SK-N-SH treated with all-trans-retinoic acid at 6 μM for 48 hours (cell line): ENCODE results near the gene KANK2.
A peak's percentile ranks its signal among the peaks of the same experiment; 100 is the strongest.

Experiments used
- ATAC-seq: fragments of 200-7000 bp; cut with Tn5 transposase; 3 replicates; pipeline ENCODE4 v1.9.1; 2020; ENCODE audit warnings: mild to moderate bottlenecking, moderate library complexity
- ARNTL ChIP-seq: fragments of 450-650 bp; formaldehyde crosslinking; IDR thresholded peaks from 2 replicates; pipeline ENCODE4 v1.5.0; 2020; ENCODE audit warnings: low read depth, mild to moderate bottlenecking, moderate library complexity, borderline replicate concordance
- CSDC2 ChIP-seq: fragments of 250-450 bp; sonication (Bioruptor Pico); IDR thresholded peaks from 2 replicates; pipeline ENCODE4 v1.5.0; 2020; ENCODE audit warnings: mild to moderate bottlenecking, moderate library complexity
- GLIS3 ChIP-seq: fragments of 250-450 bp; sonication (Bioruptor Pico); IDR thresholded peaks from 2 replicates; pipeline ENCODE4 v1.5.0; 2020; ENCODE audit warnings: mild to moderate bottlenecking, moderate library complexity
- ISL1 ChIP-seq: fragments of 250-450 bp; sonication (Bioruptor Pico); IDR thresholded peaks from 2 replicates; pipeline ENCODE4 v2.1.2; 2022; ENCODE audit warnings: mild to moderate bottlenecking, moderate library complexity
- PPARA ChIP-seq: fragments of 250-450 bp; sonication (Bioruptor Pico); IDR thresholded peaks from 2 replicates; pipeline ENCODE4 v1.5.0; 2020; ENCODE audit warnings: mild to moderate bottlenecking, borderline replicate concordance
- RARB ChIP-seq: fragments of 250-450 bp; sonication (Bioruptor Pico); IDR thresholded peaks from 2 replicates; pipeline ENCODE4 v1.8.0; 2021; ENCODE audit warnings: mild to moderate bottlenecking, moderate library complexity
- SNAI2 ChIP-seq: fragments of 250-450 bp; sonication (Bioruptor Pico); IDR thresholded peaks from 2 replicates; pipeline ENCODE4 v1.5.0; 2020; ENCODE audit warnings: mild to moderate bottlenecking, moderate library complexity
- TCF4 ChIP-seq: fragments of 250-450 bp; sonication (Bioruptor Pico); IDR thresholded peaks from 2 replicates; pipeline ENCODE4 v1.8.0; 2021; ENCODE audit warnings: mild to moderate bottlenecking, moderate library complexity, borderline replicate concordance
- TOX ChIP-seq: fragments of 250-450 bp; sonication (Bioruptor Pico); IDR thresholded peaks from 2 replicates; pipeline ENCODE4 v1.8.0; 2021; ENCODE audit warnings: mild to moderate bottlenecking, moderate library complexity, borderline replicate concordance
- ZC3H10 ChIP-seq: fragments of 250-450 bp; sonication (Bioruptor Pico); IDR thresholded peaks from 2 replicates; pipeline ENCODE4 v1.5.1; 2021; ENCODE audit warnings: mild to moderate bottlenecking, moderate library complexity
- ZFP30 ChIP-seq: fragments of 450-650 bp; formaldehyde crosslinking; IDR thresholded peaks from 2 replicates; pipeline ENCODE4 v1.5.0; 2022; ENCODE audit warnings: mild to moderate bottlenecking, moderate library complexity
- ZNF565 ChIP-seq: fragments of 450-650 bp; formaldehyde crosslinking; conservative IDR thresholded peaks from 2 replicates; pipeline ENCODE4 v1.5.0; 2020; ENCODE audit warnings: low read depth, mild to moderate bottlenecking, moderate library complexity
- ZNF70 ChIP-seq: fragments of 450-650 bp; formaldehyde crosslinking; IDR thresholded peaks from 2 replicates; pipeline ENCODE4 v1.5.0; 2020; ENCODE audit warnings: mild to moderate bottlenecking, moderate library complexity
- ZNF8 ChIP-seq: fragments of 450-650 bp; formaldehyde crosslinking; IDR thresholded peaks from 2 replicates; pipeline ENCODE4 v1.5.0; 2020; ENCODE audit warnings: mild to moderate bottlenecking, moderate library complexity
- TF ChIP-seq, protein P1 (sequence below): fragments of 250-450 bp; sonication (Bioruptor Pico); IDR thresholded peaks from 2 replicates; pipeline ENCODE4 v1.5.1; 2020; ENCODE audit warnings: low read depth, mild to moderate bottlenecking, moderate library complexity
- TF ChIP-seq, protein P2 (sequence below): fragments of 250-450 bp; sonication (Bioruptor Pico); IDR thresholded peaks from 2 replicates; pipeline ENCODE4 v1.5.1; 2021; ENCODE audit warnings: mild to moderate bottlenecking, moderate library complexity
- TF ChIP-seq, protein P3 (sequence below): fragments of 250-450 bp; sonication (Bioruptor Pico); IDR thresholded peaks from 2 replicates; pipeline ENCODE4 v1.8.0; 2020; ENCODE audit warnings: mild to moderate bottlenecking, moderate library complexity, borderline replicate concordance
- TF ChIP-seq, protein P4 (sequence below): fragments of 250-450 bp; sonication (Bioruptor Pico); IDR thresholded peaks from 2 replicates; pipeline ENCODE4 v1.5.0; 2020; ENCODE audit warnings: mild to moderate bottlenecking, moderate library complexity
- TF ChIP-seq, protein P5 (sequence below): fragments of 250-450 bp; sonication (Bioruptor Pico); IDR thresholded peaks from 2 replicates; pipeline ENCODE4 v1.8.0; 2021; ENCODE audit warnings: low read depth, mild to moderate bottlenecking, moderate library complexity, borderline replicate concordance

KANK2 gene

DNA sequence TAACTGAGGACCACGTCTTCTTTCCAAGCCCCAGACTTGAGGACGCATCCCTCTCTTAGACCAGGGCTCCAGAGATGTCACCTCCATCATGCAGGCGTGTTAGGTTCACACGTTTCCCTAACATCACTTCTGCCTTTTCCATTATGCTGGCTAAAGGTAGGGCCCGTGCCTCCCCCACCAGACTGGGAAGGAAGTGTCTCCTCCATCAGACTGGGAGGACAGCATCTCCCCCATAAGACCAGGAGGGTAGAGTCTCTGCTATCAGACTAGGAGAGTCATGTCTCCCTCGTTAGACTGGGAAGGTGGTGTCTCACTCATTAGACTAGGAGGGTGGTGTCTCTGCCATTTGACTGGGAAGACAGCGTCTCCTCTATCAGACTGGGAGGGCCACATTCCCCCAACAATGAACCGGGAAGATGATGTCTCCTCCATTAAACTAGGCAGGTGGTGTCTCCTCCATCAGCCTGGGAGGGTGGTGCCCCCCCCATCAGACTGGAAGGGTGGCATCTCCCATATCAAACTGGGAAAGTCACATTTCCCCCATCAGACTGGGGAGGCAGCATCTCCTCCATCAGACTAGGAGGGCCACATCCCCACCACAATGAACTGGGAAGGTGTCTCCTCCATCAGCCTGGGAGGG is 23.7 kb downstream of the KANK2 start (continued):
- TF ChIP-seq, protein P1, sequence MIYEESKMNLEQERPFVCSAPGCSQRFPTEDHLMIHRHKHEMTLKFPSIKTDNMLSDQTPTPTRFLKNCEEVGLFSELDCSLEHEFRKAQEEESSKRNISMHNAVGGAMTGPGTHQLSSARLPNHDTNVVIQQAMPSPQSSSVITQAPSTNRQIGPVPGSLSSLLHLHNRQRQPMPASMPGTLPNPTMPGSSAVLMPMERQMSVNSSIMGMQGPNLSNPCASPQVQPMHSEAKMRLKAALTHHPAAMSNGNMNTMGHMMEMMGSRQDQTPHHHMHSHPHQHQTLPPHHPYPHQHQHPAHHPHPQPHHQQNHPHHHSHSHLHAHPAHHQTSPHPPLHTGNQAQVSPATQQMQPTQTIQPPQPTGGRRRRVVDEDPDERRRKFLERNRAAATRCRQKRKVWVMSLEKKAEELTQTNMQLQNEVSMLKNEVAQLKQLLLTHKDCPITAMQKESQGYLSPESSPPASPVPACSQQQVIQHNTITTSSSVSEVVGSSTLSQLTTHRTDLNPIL (CRISPR knock-in tag): no peak
- TF ChIP-seq ZC3H10 (CRISPR knock-in tag): no peak
- TF ChIP-seq, all 23 proteins: peak for 0

DNA sequence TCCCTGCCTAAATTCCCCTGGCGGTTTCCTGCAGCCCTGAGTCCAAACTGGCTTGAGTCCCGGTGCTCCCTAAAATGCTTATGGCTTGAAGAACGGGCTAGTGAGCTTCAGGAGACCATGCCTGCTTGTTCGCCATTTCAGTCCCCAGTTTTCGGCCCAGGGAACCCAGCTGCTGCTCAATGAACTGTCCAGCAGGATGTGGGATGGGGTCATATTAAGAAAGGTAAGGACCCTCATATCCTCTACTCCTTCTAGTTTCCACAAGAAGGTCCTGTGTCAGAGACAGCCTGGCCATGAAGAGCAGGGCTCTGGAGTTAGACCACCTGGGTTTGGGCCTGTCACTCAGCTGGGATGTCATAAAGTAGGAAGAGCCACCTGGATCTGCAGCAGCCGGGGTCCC is 24.8 kb downstream of the KANK2 start:
- no peak for ATAC-seq
- TF ChIP-seq, protein P2, sequence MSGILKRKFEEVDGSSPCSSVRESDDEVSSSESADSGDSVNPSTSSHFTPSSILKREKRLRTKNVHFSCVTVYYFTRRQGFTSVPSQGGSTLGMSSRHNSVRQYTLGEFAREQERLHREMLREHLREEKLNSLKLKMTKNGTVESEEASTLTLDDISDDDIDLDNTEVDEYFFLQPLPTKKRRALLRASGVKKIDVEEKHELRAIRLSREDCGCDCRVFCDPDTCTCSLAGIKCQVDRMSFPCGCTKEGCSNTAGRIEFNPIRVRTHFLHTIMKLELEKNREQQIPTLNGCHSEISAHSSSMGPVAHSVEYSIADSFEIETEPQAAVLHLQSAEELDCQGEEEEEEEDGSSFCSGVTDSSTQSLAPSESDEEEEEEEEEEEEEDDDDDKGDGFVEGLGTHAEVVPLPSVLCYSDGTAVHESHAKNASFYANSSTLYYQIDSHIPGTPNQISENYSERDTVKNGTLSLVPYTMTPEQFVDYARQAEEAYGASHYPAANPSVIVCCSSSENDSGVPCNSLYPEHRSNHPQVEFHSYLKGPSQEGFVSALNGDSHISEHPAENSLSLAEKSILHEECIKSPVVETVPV: no peak
- no peak for TF ChIP-seq PPARA (CRISPR knock-in tag)
- no peak for TF ChIP-seq TCF4 (CRISPR knock-in tag)
- peak; percentile 93 for TF ChIP-seq ZNF70 (CRISPR knock-in tag)
- no peak for TF ChIP-seq TOX (CRISPR knock-in tag)
- TF ChIP-seq SNAI2 (CRISPR knock-in tag): no peak
- TF ChIP-seq, protein P3, sequence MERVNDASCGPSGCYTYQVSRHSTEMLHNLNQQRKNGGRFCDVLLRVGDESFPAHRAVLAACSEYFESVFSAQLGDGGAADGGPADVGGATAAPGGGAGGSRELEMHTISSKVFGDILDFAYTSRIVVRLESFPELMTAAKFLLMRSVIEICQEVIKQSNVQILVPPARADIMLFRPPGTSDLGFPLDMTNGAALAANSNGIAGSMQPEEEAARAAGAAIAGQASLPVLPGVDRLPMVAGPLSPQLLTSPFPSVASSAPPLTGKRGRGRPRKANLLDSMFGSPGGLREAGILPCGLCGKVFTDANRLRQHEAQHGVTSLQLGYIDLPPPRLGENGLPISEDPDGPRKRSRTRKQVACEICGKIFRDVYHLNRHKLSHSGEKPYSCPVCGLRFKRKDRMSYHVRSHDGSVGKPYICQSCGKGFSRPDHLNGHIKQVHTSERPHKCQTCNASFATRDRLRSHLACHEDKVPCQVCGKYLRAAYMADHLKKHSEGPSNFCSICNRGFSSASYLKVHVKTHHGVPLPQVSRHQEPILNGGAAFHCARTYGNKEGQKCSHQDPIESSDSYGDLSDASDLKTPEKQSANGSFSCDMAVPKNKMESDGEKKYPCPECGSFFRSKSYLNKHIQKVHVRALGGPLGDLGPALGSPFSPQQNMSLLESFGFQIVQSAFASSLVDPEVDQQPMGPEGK (CRISPR knock-in tag): no peak
- no peak for TF ChIP-seq CSDC2

DNA sequence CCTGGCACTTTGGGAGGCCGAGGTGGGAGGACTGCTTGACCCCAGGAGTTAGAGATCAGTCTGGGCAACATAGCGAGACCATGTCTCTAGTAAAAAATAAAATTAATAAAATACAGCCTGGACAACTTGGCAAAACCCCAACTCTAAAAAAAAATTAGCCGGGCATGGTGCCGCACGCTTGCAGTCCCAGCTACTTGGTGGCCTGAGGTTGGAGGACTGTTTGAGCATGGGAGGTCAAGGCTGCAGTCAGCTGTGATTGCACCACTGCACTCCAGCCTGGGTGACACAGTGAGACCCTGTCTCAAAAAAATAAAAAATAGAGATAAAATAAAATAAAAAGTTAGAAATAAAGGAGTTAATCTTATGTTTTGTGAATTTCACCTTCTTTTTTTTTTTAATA is 26.2 kb downstream of the KANK2 start:
- TF ChIP-seq PPARA (CRISPR knock-in tag) (no peak), ISL1 (no peak), ZC3H10 (CRISPR knock-in tag) (no peak), ZNF70 (CRISPR knock-in tag) (no peak), ARNTL (no peak), ZNF565 (CRISPR knock-in tag) (no peak), CSDC2 (no peak), TOX (CRISPR knock-in tag) (no peak), ZNF8 (CRISPR knock-in tag) (no peak), ZFP30 (CRISPR knock-in tag) (no peak), TCF4 (CRISPR knock-in tag) (no peak), GLIS3 (CRISPR knock-in tag) (no peak), RARB (no peak)
- TF ChIP-seq, protein P2: no peak
- TF ChIP-seq, protein P4, sequence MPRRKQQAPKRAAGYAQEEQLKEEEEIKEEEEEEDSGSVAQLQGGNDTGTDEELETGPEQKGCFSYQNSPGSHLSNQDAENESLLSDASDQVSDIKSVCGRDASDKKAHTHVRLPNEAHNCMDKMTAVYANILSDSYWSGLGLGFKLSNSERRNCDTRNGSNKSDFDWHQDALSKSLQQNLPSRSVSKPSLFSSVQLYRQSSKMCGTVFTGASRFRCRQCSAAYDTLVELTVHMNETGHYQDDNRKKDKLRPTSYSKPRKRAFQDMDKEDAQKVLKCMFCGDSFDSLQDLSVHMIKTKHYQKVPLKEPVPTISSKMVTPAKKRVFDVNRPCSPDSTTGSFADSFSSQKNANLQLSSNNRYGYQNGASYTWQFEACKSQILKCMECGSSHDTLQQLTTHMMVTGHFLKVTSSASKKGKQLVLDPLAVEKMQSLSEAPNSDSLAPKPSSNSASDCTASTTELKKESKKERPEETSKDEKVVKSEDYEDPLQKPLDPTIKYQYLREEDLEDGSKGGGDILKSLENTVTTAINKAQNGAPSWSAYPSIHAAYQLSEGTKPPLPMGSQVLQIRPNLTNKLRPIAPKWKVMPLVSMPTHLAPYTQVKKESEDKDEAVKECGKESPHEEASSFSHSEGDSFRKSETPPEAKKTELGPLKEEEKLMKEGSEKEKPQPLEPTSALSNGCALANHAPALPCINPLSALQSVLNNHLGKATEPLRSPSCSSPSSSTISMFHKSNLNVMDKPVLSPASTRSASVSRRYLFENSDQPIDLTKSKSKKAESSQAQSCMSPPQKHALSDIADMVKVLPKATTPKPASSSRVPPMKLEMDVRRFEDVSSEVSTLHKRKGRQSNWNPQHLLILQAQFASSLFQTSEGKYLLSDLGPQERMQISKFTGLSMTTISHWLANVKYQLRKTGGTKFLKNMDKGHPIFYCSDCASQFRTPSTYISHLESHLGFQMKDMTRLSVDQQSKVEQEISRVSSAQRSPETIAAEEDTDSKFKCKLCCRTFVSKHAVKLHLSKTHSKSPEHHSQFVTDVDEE: no peak
- TF ChIP-seq, protein P5, sequence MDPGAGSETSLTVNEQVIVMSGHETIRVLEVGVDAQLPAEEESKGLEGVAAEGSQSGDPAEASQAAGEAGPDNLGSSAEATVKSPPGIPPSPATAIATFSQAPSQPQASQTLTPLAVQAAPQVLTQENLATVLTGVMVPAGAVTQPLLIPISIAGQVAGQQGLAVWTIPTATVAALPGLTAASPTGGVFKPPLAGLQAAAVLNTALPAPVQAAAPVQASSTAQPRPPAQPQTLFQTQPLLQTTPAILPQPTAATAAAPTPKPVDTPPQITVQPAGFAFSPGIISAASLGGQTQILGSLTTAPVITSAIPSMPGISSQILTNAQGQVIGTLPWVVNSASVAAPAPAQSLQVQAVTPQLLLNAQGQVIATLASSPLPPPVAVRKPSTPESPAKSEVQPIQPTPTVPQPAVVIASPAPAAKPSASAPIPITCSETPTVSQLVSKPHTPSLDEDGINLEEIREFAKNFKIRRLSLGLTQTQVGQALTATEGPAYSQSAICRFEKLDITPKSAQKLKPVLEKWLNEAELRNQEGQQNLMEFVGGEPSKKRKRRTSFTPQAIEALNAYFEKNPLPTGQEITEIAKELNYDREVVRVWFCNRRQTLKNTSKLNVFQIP (CRISPR knock-in tag): no peak
- TF ChIP-seq, protein P1 (CRISPR knock-in tag): no peak
- ATAC-seq: no peak
